Loucy (cell line): Measurements from ENCODE around the gene FEN1.

Source experiments
- H2AFZ ChIP-seq: fragments of 200-600 bp; sonication (generic); 2 replicates; pipeline ENCODE4 v1.6.0; 2016; ENCODE audit warnings: antibody characterized with exemption, mild to moderate bottlenecking, low read length, moderate library complexity
- H3F3A ChIP-seq: fragments of 200-600 bp; 2 replicates; pipeline ENCODE4 v1.6.0; 2016; ENCODE audit warnings: antibody characterized with exemption, low read depth, mild to moderate bottlenecking
- H3K27me3 ChIP-seq: fragments of 200-600 bp; sonication (generic); 2 replicates; pipeline ENCODE4 v1.6.1; 2014; ENCODE audit warnings: low read length, mild to moderate bottlenecking; ENCODE audit not compliant: insufficient read depth, poor library complexity, severe bottlenecking
- H3K36me3 ChIP-seq: fragments of 200-600 bp; sonication (generic); 2 replicates; pipeline ENCODE4 v1.6.1; 2016; ENCODE audit warnings: low read length; ENCODE audit not compliant: insufficient read depth
- H3K4me1 ChIP-seq: fragments of 200-600 bp; sonication (generic); 2 replicates; pipeline ENCODE4 v1.5.1; 2014; ENCODE audit warnings: low read length, mild to moderate bottlenecking; ENCODE audit not compliant: insufficient read depth, poor library complexity, severe bottlenecking
- H3K4me2 ChIP-seq: fragments of 200-600 bp; sonication (generic); 2 replicates; pipeline ENCODE4 v1.6.0; 2014; ENCODE audit warnings: antibody characterized with exemption, low read length, low read depth, mild to moderate bottlenecking; ENCODE audit not compliant: poor library complexity, severe bottlenecking
- H3K4me3 ChIP-seq: fragments of 200-600 bp; sonication (generic); 2 replicates; pipeline ENCODE4 v1.5.1; 2014; ENCODE audit warnings: low read length, mild to moderate bottlenecking, mixed read lengths; ENCODE audit not compliant: poor library complexity, severe bottlenecking
- H3K79me2 ChIP-seq: fragments of 200-600 bp; sonication (generic); 2 replicates; pipeline ENCODE4 v1.6.1; 2014; ENCODE audit warnings: low read length; ENCODE audit not compliant: insufficient read depth
- H3K9ac ChIP-seq: fragments of 200-600 bp; sonication (generic); 2 replicates; pipeline ENCODE4 v1.6.0; 2014; ENCODE audit warnings: mild to moderate bottlenecking, low read depth, low read length, moderate library complexity; ENCODE audit not compliant: poor library complexity, severe bottlenecking
- H3K9me2 ChIP-seq: fragments of 200-600 bp; sonication (generic); replicated peaks from 2 replicates; pipeline ENCODE4 v1.6.1; 2016; ENCODE audit warnings: low read depth, low read length, mixed read lengths
- H3K9me3 ChIP-seq: fragments of 200-600 bp; sonication (generic); 2 replicates; pipeline ENCODE4 v1.6.1; 2014; ENCODE audit warnings: mild to moderate bottlenecking, antibody characterized with exemption, low read length, low read depth; ENCODE audit not compliant: insufficient read depth
- H4K20me1 ChIP-seq: fragments of 200-600 bp; sonication (generic); 2 replicates; pipeline ENCODE4 v1.6.0; 2014; ENCODE audit warnings: antibody characterized with exemption, low read length, mild to moderate bottlenecking; ENCODE audit not compliant: insufficient read depth, poor library complexity, severe bottlenecking
- CTCF ChIP-seq: fragments of 200-600 bp; sonication (generic); conservative IDR thresholded peaks from 2 replicates; pipeline ENCODE4 v1.5.1; 2014; ENCODE audit warnings: mild to moderate bottlenecking, antibody characterized with exemption, low read length
- EZH2phosphoT487 ChIP-seq: fragments of 200-600 bp; IDR thresholded peaks from 2 replicates; pipeline ENCODE4 v1.6.1; 2018; ENCODE audit warnings: antibody characterized with exemption, mild to moderate bottlenecking, moderate library complexity, borderline replicate concordance

FEN1 gene

GRCh38 chr11:61765550-61766253 is 27.0 kb upstream of the FEN1 start:
- Histone ChIP-seq H2AFZ (no peak overlapping the region), H4K20me1 (no peaks in the 10 kb centered on the region), H3K36me3 (no peaks in the 10 kb centered on the region), H3K9me2 (no peaks in the 10 kb centered on the region), H3K27me3 (no peaks in the 10 kb centered on the region), H3K4me2 (no peak overlapping the region), H3K4me3 (no peak overlapping the region), H3K79me2 (no peaks in the 10 kb centered on the region), H3K9ac (no peak overlapping the region), H3K4me1 (no peaks in the 10 kb centered on the region), H3F3A (no peaks in the 10 kb centered on the region), H3K9me3 (no peaks in the 10 kb centered on the region)
- TF ChIP-seq EZH2phosphoT487 (no peak), CTCF (no peak)

DNA sequence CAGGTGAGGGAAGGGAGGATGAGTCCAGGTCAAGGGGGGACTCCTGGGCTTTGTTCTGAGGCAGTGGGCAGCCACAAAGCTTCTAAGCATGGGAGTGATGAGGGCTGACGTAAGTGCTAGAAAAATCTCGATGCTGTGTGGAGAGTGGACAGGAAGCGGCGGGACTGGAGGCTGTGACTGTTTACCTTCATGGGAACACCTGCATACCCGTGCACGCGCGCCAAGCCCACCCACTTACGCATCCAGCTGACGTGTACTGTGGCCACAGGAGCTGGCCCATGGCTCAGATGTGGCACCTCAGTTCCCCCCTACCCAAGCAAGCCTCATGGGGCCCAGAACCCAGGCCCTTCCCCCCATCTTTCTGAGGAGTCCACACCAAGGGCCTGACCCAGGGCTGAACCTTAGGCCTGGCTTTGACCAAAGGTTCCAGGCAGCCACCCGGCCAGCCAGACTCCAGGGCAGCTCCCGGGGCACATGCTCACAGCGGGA is 26.3 kb upstream of the FEN1 start:
- H3K9me3 ChIP-seq: no peaks in the 10 kb centered on the region
- H3K4me2 ChIP-seq: no peak overlapping the region
- no peaks in the 10 kb centered on the region for H3F3A ChIP-seq
- H3K27me3 ChIP-seq: no peaks in the 10 kb centered on the region
- no peaks in the 10 kb centered on the region for H3K9me2 ChIP-seq
- TF ChIP-seq CTCF (no peak), EZH2phosphoT487 (no peak)
- no peak overlapping the region for H2AFZ ChIP-seq
- no peaks in the 10 kb centered on the region for H3K36me3 ChIP-seq
- H3K79me2 ChIP-seq: no peaks in the 10 kb centered on the region
- H3K9ac ChIP-seq: no peak overlapping the region
- H4K20me1 ChIP-seq: no peaks in the 10 kb centered on the region
- no peak overlapping the region for H3K4me3 ChIP-seq
- H3K4me1 ChIP-seq: no peaks in the 10 kb centered on the region

DNA sequence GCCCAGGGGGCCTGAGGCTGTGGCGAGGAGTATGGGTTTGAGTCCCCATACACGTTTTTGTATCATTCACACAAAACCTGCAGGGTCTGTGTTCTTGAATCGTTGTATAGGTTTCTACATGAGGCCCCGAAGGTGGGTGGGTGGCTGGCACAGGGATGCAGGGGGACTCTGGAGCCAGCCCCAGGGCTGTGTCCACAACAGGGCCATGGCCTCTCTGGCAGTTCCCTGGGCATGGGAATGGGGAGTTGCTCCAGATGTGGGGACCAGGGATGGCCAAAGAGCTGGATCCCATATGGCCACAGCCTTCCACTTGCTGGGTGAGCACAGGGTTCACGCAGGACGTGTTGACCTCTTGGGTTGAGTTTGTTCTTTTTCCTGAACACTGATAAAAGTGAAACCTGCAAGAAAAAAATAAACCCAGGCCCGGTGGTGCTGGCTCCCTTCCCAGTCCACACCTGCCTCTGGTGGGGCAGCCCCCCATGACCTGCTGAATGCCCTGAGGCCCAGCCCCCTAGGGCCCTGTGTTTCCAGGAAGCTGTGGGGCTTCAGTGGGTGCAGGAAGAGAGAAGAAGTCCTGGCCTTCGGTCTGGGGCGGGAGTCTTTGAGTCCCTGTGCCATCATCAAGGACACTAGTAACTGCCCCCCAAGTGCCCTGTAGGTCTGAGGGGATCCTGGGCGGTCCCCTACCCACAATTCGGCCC is 24.2 kb upstream of the FEN1 start:
- Histone ChIP-seq H3K4me3 (no peak overlapping the region), H2AFZ (no peak overlapping the region), H4K20me1 (no peaks in the 10 kb centered on the region), H3K36me3 (no peaks in the 10 kb centered on the region), H3K27me3 (no peaks in the 10 kb centered on the region), H3K9me3 (no peaks in the 10 kb centered on the region), H3F3A (no peaks in the 10 kb centered on the region), H3K4me2 (no peak overlapping the region), H3K79me2 (no peaks in the 10 kb centered on the region), H3K4me1 (no peaks in the 10 kb centered on the region), H3K9ac (no peak overlapping the region), H3K9me2 (no peaks in the 10 kb centered on the region)
- TF ChIP-seq EZH2phosphoT487 (no peak), CTCF (no peak)
